Keratinocyte (primary cell): ENCODE results near the gene SLC39A1. TPM values are rescaled to one million over a fixed set of nuclear protein-coding genes. Genes with fewer than 3 reads are reported as not detected.

Experiments used
- DNase-seq: peaks from one replicate; pipeline ENCODE4 v3.0.0-alpha.2; 2011; ENCODE audit warnings: low read depth, missing footprints, low spot score
- FAIRE-seq: peaks from 2 replicates; lab custom pipeline; 2011; peaks lifted over from hg19 to GRCh38; lab: Jason Lieb, UNC
- H2AFZ ChIP-seq: 2 replicates; pipeline ENCODE4 v1.6.0; 2012; ENCODE audit warnings: low read length, control low read depth, inconsistent platforms; ENCODE audit not compliant: control insufficient read depth
- H3K27ac ChIP-seq: 2 replicates; pipeline ENCODE4 v1.5.1; 2011; ENCODE audit warnings: low read length; ENCODE audit not compliant: control insufficient read depth, insufficient read depth
- H3K27me3 ChIP-seq: 3 replicates; pipeline ENCODE4 v1.6.0; 2011; ENCODE audit warnings: low read length; ENCODE audit not compliant: control insufficient read depth, insufficient read depth; ENCODE audit errors: extremely low read depth
- H3K36me3 ChIP-seq, 2 experiments: 2 replicates in 1 of 2; 3 replicates in 1 of 2; pipeline ENCODE4 v1.5.1; 2011; ENCODE audit warnings: low read length in 2 of 2, mild to moderate bottlenecking in 1 of 2; ENCODE audit not compliant: control insufficient read depth in 2 of 2, insufficient read depth in 2 of 2; ENCODE audit errors: extremely low read depth in 1 of 2
- H3K4me1 ChIP-seq: 3 replicates; pipeline ENCODE4 v1.5.1; 2011; ENCODE audit warnings: low read length; ENCODE audit not compliant: control insufficient read depth, insufficient read depth; ENCODE audit errors: extremely low read depth
- H3K4me2 ChIP-seq: 3 replicates; pipeline ENCODE4 v1.6.0; 2011; ENCODE audit warnings: low read depth, low read length; ENCODE audit not compliant: control insufficient read depth, insufficient read depth; ENCODE audit errors: extremely low read depth
- H3K4me3 ChIP-seq, 3 experiments: fragments of 200-600 bp in 1 of 3; sonication (generic) in 1 of 3; 2 replicates in 2 of 3; 3 replicates in 1 of 3; pipeline ENCODE4 v1.5.1; 2011 to 2016; ENCODE audit warnings: low read length in 3 of 3, mild to moderate bottlenecking in 3 of 3, control low read depth in 2 of 3, inconsistent platforms in 1 of 3, low read depth in 1 of 3, mixed read lengths in 1 of 3, mixed run types in 1 of 3, moderate library complexity in 1 of 3; ENCODE audit not compliant: control insufficient read depth in 2 of 3, insufficient read depth in 2 of 3; ENCODE audit errors: extremely low read depth in 1 of 3
- H3K79me2 ChIP-seq: 2 replicates; pipeline ENCODE4 v1.6.0; 2012; ENCODE audit warnings: low read length; ENCODE audit not compliant: control insufficient read depth, insufficient read depth
- H3K9ac ChIP-seq: 3 replicates; pipeline ENCODE4 v1.6.0; 2011; ENCODE audit warnings: low read length; ENCODE audit not compliant: control insufficient read depth, insufficient read depth; ENCODE audit errors: extremely low read depth
- H3K9me1 ChIP-seq: 3 replicates; pipeline ENCODE4 v1.6.0; 2011; ENCODE audit warnings: low read length; ENCODE audit not compliant: control insufficient read depth, insufficient read depth; ENCODE audit errors: extremely low read depth
- H3K9me3 ChIP-seq: 2 replicates; pipeline ENCODE4 v1.5.1; 2012; ENCODE audit warnings: low read depth, low read length; ENCODE audit not compliant: control insufficient read depth
- H4K20me1 ChIP-seq: 3 replicates; pipeline ENCODE4 v1.6.0; 2011; ENCODE audit warnings: low read length; ENCODE audit not compliant: control insufficient read depth, insufficient read depth; ENCODE audit errors: extremely low read depth
- EZH2 ChIP-seq: IDR thresholded peaks from one replicate; pipeline ENCODE4 v1.6.1; 2012; ENCODE audit warnings: inconsistent platforms, mild to moderate bottlenecking, low read length, moderate library complexity
- dilution Hi-C: fragments of 300-500 bp; cut with MboI; formaldehyde crosslinking; loops from one replicate; pipeline ENCODE4 v1.7.0; 2020; ENCODE audit warnings: low sequenced_read_pairs; ENCODE audit not compliant: extremely low pct_ligation_motif_present
- polyA plus RNA-seq, 5 experiments: library from polyadenylated mRNA; depleted of rRNA in 3 of 5; stranded (reverse) in 3 of 5; stranded (forward) in 1 of 5; unstranded in 1 of 5; fragments of >200 nt; gene quantifications; 1 replicate in 1 of 5; 2 replicates in 3 of 5; 3 replicates in 1 of 5; pipeline versions ENCODE4 v1.2.1 to v1.2.3, GENCODE V29; 2011 to 2012; ENCODE audit warnings: missing spikeins in 2 of 5, low read depth in 1 of 5, low replicate concordance in 1 of 5
- TF ChIP-seq, protein P1 (sequence below), 3 experiments: IDR thresholded peaks in 1 of 3; conservative IDR thresholded peaks in 1 of 3; optimal IDR thresholded peaks in 1 of 3; 2 replicates in 2 of 3; 3 replicates in 1 of 3; pipeline versions ENCODE3 to v1.5.1; 2011; ENCODE audit warnings: low read length in 3 of 3, mild to moderate bottlenecking in 3 of 3, moderate library complexity in 2 of 3, control low read depth in 1 of 3, inconsistent platforms in 1 of 3; ENCODE audit not compliant: insufficient read depth in 2 of 3; ENCODE audit errors: extremely low read depth in 1 of 3

Gene SLC39A1
- polyA plus RNA-seq, 1 donor (not counting 4 experiments of a cell fraction or from before 2014, with no cell fraction given), result 68.4 TPM

DNA sequence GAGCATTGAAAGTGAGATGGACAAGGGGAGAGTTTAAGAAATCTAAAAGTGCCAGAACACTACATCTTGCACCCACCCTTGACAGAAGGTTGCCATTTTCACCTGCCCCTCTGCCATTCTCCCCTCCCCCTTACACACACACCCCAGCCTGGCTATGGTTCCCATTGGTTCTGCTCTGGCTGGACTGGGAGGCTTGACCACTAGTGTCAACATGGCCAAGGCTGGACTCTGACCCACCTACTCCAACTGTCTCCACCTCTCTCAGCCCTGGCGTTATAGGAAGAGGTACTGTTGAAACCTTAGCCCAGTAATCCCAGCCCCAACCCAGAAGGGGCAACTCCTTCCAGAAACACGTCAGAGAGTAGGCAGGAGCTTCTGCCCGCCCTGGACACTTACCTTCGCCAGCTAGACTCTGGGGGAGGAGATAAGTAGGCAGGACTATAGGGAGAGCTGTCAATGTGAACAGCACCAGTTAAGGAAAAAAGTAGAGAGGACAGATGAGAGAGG, 9.4 kb downstream of the SLC39A1 start:
- Histone ChIP-seq H3K4me1 (peaks cover 13% of the 10 kb centered on the region), H3K79me2 (peaks cover 52% of the 10 kb centered on the region), H2AFZ (no peak overlapping the region), H3K9me3 (no peaks in the 10 kb centered on the region), H3K4me2 (no peak overlapping the region), H3K36me3 (peaks cover 25 to 36% of the 10 kb centered on the region in 2 experiments), H3K9ac (no peak overlapping the region), H3K27me3 (no peaks in the 10 kb centered on the region), H3K9me1 (no peaks in the 10 kb centered on the region), H4K20me1 (peaks cover 3% of the 10 kb centered on the region), H3K27ac (no peak overlapping the region), H3K4me3 (no peak overlapping the region)
- dilution Hi-C loops, result no loop called here
- DNase-seq (no peak), FAIRE-seq (no peak)
- TF ChIP-seq EZH2, result no peak

DNA sequence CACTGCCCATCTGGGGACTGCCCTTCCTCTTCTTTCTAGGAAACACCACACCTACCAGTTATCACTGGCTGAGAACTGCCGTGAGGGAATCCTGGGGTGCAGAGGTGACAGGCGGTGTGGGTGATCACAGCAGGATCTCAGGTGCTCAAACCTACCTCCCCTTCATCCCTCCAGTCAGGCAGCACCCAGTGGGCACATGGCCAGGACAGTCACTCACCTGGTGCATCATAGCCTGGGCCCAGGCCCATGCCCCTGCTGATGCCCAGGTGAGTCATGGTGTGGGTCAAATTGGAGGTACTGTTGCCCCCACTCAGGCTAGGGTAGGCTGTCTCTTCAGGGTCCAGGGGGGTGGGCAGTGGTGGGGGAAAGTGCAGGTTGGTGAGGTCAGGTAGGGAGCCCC, 11.5 kb downstream of the SLC39A1 start:
- peaks cover 37% of the 10 kb centered on the region for H3K79me2 ChIP-seq
- no peak overlapping the region for H3K9ac ChIP-seq
- H3K4me2 ChIP-seq, result no peak overlapping the region
- DNase-seq, result no peak
- peaks cover 3% of the 10 kb centered on the region for H4K20me1 ChIP-seq
- H3K4me3 ChIP-seq, result no peak overlapping the region
- dilution Hi-C loops, result no loop called here
- no peak overlapping the region for H2AFZ ChIP-seq
- H3K27ac ChIP-seq, result no peak overlapping the region
- no peak for FAIRE-seq
- H3K27me3 ChIP-seq, result no peaks in the 10 kb centered on the region
- H3K9me1 ChIP-seq, result no peaks in the 10 kb centered on the region
- peaks cover 37 to 47% of the 10 kb centered on the region in 2 experiments for H3K36me3 ChIP-seq
- H3K4me1 ChIP-seq, result peaks cover 4% of the 10 kb centered on the region
- TF ChIP-seq, protein P1, sequence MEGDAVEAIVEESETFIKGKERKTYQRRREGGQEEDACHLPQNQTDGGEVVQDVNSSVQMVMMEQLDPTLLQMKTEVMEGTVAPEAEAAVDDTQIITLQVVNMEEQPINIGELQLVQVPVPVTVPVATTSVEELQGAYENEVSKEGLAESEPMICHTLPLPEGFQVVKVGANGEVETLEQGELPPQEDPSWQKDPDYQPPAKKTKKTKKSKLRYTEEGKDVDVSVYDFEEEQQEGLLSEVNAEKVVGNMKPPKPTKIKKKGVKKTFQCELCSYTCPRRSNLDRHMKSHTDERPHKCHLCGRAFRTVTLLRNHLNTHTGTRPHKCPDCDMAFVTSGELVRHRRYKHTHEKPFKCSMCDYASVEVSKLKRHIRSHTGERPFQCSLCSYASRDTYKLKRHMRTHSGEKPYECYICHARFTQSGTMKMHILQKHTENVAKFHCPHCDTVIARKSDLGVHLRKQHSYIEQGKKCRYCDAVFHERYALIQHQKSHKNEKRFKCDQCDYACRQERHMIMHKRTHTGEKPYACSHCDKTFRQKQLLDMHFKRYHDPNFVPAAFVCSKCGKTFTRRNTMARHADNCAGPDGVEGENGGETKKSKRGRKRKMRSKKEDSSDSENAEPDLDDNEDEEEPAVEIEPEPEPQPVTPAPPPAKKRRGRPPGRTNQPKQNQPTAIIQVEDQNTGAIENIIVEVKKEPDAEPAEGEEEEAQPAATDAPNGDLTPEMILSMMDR (optimal IDR thresholded peaks at IDR 0.05 in 1 of 3, IDR thresholded peaks at IDR 0.05 in 1 of 3, conservative IDR thresholded peaks at IDR 0.05 in 1 of 3; ENCODE audit: extremely low read depth in 1 of 3, insufficient read depth in 2 of 3, low read length in 3 of 3), result no peak
- TF ChIP-seq EZH2, result no peak
- H3K9me3 ChIP-seq, result no peaks in the 10 kb centered on the region

DNA sequence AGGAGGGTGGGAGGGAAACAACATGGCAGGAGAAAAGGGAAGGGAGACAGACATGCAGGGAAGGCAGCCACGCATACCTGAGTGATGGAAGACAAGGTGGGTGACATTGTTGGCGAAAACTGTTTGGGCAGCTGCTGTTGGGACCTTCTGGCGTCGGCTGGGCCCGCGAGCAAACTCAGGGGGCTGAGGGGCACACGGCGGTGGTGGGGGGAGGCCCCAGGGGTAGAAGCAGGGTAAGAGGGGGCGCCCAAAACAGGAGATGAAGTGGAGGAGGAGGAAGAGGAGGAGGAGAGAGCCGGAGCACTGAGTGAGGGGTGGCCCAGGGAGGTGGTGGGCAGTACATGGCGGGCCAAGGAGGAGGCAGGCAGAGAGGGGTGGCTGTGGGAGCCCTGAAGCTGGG, 12.2 kb downstream of the SLC39A1 start:
- DNase-seq (no peak), FAIRE-seq (no peak)
- no peak overlapping the region for H2AFZ ChIP-seq
- H4K20me1 ChIP-seq, result peaks cover 3% of the 10 kb centered on the region
- H3K9me3 ChIP-seq, result no peaks in the 10 kb centered on the region
- H3K79me2 ChIP-seq, result peaks cover 31% of the 10 kb centered on the region
- peaks cover 37 to 47% of the 10 kb centered on the region in 2 experiments for H3K36me3 ChIP-seq
- H3K9ac ChIP-seq, result no peak overlapping the region
- TF ChIP-seq EZH2, result no peak
- TF ChIP-seq, protein P1 (optimal IDR thresholded peaks at IDR 0.05 in 1 of 3, IDR thresholded peaks at IDR 0.05 in 1 of 3, conservative IDR thresholded peaks at IDR 0.05 in 1 of 3; ENCODE audit: extremely low read depth in 1 of 3, insufficient read depth in 2 of 3, low read length in 3 of 3), result no peak
- dilution Hi-C loops, result no loop called here
- H3K4me1 ChIP-seq, result peaks cover 4% of the 10 kb centered on the region
- H3K4me3 ChIP-seq, result no peak overlapping the region
- H3K9me1 ChIP-seq, result no peaks in the 10 kb centered on the region
- no peak overlapping the region for H3K27ac ChIP-seq
- H3K4me2 ChIP-seq, result no peak overlapping the region
- H3K27me3 ChIP-seq, result no peaks in the 10 kb centered on the region
